Hippocampal formation (tissue), 2 donors: Measurements from ENCODE around the gene RPL38.
A peak's percentile ranks its signal among the peaks of the same experiment; 100 is the strongest.

Experiments used
- DNase-seq, 2 donors: peaks; one replicate each; lab custom pipeline; 2025; lab: John Stamatoyannopoulos, UW

Gene RPL38

GRCh38 chr17:74203439-74204240 is at the start of gene RPL38:
Gene RPL38 (plus strand): TSS chr17:74203678. CDS start chr17:74203956, 278 bp downstream.
- peak; percentile 90 to 94 for DNase-seq

GRCh38 chr17:74153821-74154430 is 49.6 kb upstream of the RPL38 start:
- DNase-seq: no peak

- no peak for DNase-seq
Measured at GRCh38 chr17:74156878-74157277, 46.6 kb upstream of the RPL38 start.

GRCh38 chr17:74157366-74157765 is 46.1 kb upstream of the RPL38 start:
- no peak for DNase-seq

- DNase-seq: no peak
Measured at GRCh38 chr17:74158761-74159160, 44.7 kb upstream of the RPL38 start.

- DNase-seq: no peak
Measured at GRCh38 chr17:74159226-74159840, 44.1 kb upstream of the RPL38 start.

GRCh38 chr17:74160656-74161502 is 42.6 kb upstream of the RPL38 start:
- DNase-seq: no peak

GRCh38 chr17:74161503-74161875 is 42.0 kb upstream of the RPL38 start:
- DNase-seq: no peak

- DNase-seq: no peak
Measured at GRCh38 chr17:74163271-74163821, 40.1 kb upstream of the RPL38 start.

GRCh38 chr17:74163836-74164235 is 39.6 kb upstream of the RPL38 start:
- no peak for DNase-seq

GRCh38 chr17:74164446-74165045 is 38.9 kb upstream of the RPL38 start:
- DNase-seq: no peak

- no peak for DNase-seq
Measured at GRCh38 chr17:74165797-74166365, 37.6 kb upstream of the RPL38 start.

- DNase-seq: no peak
Measured at GRCh38 chr17:74170924-74171323, 32.6 kb upstream of the RPL38 start.

- DNase-seq: no peak
Measured at GRCh38 chr17:74172700-74173099, 30.8 kb upstream of the RPL38 start.

- DNase-seq: peak; percentile 62 to 67
Measured at GRCh38 chr17:74176546-74177001, 26.9 kb upstream of the RPL38 start.

GRCh38 chr17:74177018-74177450 is 26.4 kb upstream of the RPL38 start:
- DNase-seq: no peak

GRCh38 chr17:74179576-74179975 is 23.9 kb upstream of the RPL38 start:
- no peak for DNase-seq

- no peak for DNase-seq
Measured at GRCh38 chr17:74180336-74180735, 23.1 kb upstream of the RPL38 start.

GRCh38 chr17:74181341-74181740 is 22.1 kb upstream of the RPL38 start:
- DNase-seq: no peak

GRCh38 chr17:74182041-74182723 is 21.3 kb upstream of the RPL38 start:
- DNase-seq: no peak
